ENCODE measurements around the gene FAM114A1.

Gene FAM114A1

DNA sequence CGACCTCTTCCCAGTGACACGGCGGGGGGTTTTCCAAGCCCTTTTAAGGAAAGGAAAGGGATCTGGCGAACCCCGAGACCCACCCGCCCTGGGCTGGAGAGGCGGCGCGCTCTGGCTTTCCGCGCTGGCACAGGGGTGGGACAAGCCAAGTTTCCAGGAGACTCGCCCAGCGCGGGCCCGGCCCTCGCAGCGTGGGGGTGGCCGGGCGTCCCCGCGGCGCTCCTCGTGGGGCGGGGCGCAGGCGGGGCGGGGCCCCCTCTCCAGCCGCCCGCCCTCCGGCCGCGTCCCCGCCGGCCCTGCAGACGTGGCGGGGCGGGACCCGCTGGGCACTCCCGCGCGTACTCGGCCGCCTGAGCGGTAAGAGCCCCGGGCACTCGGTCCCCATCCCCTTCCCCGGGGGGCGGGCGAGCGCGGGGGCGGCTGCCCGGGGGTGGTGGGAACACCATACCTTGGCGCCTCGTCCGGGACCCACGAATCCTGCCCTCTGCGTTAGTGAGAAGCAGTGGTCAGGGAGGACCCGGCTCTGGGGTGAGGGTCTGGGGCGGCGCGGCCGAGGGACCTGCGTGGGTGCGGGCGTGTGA is at the start of gene FAM114A1:
TSS of gene FAM114A1 (plus strand) at position 329 of the 581 bp plus-strand sequence. CDS start 10,273 bp downstream, outside the sequence.
- DNase-seq, result no peak

DNA sequence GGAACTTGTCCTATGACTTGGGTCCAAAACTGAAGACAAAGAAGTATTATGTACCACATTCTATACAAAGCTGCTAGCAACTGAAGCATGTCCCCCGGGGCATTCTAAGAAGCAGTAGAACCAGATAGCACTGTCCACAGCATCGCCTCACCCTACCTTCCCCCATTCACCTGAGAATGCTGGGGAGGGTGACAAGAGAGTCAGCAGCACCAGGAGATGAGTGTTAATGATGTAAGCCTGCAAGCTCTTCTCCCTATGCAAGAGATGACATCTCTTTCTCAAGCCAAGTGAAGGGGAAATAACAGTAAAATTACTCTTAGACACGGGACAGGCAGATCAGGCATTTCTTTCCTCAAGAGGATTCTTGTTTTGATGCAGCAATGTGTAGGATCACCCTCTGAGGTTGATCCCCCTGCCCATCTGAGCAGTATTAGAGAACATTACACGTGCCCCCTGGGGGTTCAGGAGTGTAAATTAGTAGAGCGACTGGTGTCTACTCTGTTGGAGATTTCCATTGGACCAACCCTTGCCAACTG is 49.1 kb upstream of the FAM114A1 start:
- no peak for DNase-seq

DNA sequence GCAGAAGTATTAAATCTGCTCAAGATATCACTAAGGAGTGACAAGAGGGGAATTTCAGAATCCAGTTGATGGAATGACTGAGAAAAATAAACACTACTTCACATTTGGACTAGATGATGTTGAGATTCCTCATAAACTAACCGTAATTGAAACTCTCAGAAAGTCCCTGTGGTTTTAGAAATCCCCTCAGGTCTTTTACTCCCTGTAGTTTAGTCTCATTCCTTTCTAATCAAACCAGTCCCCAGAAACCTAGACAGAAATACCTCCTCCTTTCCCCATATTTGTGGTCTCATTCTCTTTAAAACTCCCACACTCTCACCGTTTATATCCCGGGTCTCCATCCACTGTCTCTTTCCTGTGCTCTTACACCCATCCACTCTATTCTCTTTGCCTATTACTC is 48.0 kb upstream of the FAM114A1 start:
- no peak for DNase-seq

DNA sequence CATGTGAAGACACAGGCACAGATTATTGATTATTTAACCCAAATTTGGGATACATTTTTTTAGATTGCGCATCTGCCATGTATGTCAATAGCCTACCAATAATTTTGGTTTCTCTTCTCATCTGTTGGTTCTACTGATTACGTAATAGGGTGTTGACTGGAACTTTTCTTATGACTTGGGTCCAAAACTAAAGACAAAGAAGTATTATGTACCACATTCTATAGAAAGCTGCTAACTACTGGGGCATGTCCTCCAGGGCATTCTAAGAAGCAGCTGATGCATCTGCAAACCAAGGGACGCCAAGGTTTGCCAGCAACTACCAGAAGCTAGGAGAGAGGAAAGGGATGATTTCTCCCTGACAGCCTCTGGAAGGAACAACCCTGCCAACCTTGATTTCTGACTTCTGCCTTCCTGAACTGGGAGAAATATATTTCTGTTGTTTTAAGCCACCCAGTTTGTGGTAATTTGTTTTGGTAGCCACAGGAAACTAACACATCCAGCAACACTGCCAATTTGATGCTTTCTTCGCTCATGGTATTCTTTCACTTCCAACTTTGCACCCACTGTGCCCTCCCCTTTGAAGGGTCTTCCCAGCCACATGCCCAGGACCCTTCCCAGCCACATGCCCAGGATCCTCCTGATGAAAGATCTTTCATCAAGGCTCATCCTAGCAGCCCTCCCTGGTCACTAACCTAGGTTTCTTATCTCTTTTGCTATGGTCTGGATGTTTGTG is 47.1 kb upstream of the FAM114A1 start:
- no peak for DNase-seq

DNA sequence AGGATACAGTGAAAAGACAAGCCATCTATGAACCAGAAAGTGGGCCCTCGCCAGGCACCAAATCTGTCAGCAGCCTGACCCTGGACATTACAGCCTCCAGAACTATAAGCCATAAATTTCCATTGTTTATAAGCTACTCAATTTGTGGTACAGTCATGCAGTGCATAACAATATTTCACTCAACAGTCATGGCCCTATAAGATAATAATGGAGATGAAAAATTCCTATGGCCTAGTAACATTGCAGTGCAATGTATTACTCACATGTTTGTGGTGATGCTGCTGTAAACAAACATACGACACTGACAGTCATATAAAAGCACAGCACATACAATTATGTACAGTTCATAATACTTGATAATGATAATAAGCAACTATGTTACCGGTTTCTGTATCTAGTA is 45.9 kb upstream of the FAM114A1 start:
- no peak for DNase-seq

DNA sequence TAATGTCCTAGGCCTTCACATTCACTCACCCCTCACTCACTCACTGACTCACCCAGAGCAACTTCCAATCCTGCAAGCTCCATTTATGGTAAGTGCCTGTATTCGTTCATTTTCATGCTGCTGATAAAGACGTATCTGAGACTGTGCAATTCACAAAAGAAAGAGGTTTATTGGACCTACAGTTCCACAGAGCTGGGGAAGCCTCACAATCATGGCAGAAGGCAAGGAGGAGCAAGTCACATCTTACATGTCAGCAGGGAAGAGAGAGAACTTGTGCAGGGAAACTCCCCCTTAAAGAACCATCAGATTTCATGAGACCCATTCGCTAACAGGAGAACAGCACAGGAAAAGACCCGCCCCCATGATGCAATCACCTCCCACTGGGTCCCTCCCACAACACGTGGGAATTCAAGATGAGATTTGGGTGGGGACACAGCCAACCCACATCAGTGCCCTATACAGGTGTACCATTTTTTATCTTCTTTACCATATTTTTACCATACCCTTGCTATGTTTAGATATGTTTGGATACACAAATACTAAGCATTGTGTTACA is 44.8 kb upstream of the FAM114A1 start:
- no peak for DNase-seq

DNA sequence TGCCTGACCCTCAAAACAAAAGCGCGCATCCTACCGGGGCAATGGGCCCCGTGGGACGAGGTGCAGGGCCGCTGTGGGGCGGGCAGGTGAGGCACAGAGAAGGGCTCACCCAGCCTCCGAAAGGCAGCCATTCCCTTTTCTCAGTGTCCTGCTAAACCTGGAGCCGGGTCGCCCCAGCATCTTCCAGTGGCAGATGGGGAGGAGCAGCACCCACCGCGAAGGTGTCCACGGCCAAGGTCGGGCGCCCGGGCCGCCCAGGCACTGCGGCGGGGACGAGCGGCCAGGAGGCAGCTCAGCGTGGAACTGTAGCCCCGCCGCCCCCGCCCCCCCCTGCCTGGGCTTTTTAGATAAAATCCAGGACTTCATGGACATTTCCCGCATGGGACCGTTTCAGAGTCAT is 43.8 kb upstream of the FAM114A1 start:
- DNase-seq, result no peak

DNA sequence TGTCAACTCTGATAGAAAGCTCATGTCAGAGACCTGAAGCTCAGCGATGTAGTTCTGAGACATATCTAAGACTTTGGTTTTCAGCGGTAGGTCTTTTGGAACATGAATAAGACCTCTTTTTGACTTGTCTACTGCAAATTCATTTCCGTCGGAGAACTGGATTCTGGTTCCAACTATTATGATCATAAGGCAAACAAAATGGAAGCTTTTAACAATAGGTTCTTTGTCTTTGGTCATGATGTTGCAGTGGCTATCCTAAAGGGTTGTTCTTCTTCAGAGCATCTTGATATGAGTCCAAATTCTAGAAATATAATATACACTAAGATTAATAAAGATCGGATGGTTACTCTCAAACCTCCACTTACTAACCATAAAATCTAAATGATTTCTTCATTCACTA is 38.4 kb upstream of the FAM114A1 start:
- no peak for DNase-seq

DNA sequence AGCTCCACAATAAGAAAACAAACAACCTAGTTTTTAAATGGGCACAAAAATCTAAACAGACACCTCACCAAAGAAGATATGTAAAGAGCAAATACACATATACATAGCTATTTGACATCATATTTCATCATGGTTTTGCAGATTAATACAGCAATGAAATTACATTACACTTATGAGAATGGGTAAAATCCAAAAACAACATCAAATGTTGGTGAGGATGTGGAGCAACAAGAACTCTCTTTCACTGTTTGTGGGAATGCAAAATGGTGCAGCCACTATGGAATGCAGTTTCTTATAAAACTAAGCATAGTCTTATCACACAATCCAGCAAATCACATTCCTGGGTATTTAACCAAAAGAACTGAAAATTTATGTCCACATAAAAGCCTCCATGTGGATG is 36.0 kb upstream of the FAM114A1 start:
- DNase-seq, result no peak

DNA sequence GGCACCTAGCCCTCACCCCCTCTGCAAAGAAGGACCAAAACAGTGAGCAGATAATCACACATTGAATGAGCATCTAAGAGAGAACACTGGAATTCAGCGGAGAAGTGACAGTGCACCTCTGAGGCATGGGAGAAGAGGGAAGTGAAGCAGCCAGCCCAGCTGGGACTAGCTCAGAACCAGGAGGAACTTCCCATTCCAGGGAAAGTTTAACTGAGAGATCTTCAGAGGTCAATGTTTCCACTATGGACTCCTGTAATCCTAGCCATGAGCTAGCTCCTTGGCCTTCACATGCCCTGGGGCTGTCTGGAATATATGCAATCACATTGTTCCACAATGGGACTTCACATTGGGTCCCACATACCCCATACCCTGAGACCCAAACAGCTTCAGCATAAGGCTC is 35.4 kb upstream of the FAM114A1 start:
- no peak for DNase-seq

DNA sequence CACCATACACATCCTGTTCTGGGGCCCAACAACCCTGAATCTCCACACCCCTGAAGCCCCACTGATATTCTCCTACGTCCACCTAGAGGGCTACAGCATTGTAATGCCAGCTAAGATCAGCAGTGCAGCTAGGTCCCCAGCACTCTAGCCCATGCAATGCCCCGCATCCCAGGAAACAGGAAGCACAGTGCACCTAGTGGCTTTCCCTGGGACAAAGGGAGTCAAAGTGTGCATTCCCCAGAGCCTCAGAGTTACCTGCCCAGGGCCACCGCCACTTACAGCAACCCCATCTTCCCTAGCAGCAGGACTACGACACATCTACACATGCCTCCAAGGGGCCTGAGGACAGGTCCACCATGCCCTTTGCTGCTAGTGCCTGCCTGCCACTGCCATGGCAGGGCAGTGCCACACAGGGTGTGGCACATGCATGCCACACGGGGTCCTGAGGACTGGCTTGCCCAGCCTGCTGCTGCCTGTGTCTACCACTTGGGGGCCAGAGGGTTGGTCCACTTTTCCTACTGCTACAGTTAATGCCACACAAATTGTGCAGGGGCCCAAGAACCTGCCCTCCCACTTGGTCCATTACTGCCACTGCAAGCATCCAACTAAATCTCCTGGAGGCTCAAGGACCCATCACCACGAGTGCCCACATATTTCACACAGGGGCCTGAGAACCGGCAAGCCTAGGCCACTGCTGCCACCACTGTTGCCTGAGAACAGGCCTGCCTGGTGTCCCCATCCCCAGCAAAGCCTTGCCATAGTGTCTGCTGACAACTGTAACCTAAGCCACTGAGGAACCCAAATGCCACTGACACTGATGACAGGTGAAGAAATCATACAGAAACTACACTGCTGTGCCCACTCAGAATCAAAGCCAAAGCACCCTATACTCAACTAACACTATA is 34.7 kb upstream of the FAM114A1 start:
- no peak for DNase-seq

DNA sequence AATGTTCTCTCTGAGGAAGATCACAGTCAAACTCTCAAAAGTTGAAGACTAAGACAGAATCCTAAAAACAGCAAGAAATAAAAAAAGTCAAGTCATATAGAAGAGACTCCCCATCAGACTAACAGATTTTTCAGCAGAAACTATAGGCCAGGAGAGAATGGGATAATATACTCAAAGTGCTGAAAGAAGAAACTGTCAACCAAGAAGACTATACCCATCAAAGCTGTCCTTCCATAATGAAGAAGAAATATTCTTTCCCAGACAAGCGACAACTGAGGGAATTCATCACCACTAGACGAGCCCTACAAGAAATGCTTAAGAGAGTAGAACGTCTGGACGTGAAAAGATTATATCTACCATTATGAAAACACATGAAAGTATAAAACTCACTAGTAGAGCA is 33.0 kb upstream of the FAM114A1 start:
- DNase-seq, result no peak

DNA sequence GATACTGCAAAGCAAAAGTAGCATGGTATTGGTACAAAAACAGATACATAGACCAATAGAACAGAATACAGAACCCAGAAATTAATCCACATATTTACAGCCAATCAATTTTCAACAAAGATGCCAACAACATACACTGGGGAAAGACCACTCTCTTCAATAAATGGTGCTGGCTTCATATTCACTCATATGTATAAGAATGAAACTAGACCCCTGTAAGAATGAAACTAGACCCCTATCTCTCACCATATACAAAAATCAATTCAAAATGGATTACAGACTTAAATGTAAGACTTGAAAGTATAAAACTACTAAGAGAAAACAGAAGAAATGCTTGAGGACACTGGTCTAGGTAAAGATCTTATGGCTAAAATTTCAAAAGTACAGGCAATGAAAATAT is 30.3 kb upstream of the FAM114A1 start:
- no peak for DNase-seq

DNA sequence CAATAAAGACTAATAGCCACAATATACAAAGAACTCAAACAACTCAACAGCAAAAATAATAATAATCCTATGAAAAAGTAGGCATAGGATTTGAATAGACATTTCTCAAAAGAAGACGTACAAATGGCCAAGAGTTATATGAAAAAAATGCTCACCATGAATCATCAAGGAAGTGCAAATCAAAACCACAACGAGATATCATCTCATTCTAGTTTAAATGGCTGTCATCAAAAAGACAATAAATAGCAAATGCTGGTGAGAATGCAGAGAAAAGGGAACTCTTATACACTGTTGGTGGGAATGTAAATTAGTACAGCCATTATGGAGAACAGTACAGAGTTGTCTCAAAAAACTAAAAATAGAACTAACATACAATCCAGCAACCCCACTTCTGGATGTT is 29.8 kb upstream of the FAM114A1 start:
- DNase-seq, result no peak

DNA sequence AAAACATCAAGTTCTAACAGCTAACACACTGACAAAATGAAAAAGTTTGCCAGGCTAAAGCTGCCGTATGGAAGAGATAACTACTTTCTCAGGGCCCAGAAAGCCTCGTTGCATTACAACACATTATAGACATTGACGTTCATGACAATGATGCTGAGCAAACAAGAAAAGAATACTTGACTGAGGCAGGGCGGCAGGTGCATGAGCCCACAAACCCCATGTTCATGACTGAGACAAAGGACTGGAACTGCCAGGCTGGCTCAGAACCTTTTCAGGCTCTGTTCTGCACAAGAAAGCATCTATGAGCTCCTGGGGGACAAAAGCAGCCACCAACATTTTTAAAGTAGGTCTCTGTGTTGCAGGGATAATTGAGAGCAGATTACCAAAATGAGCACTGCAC is 24.6 kb upstream of the FAM114A1 start:
- no peak for DNase-seq

DNA sequence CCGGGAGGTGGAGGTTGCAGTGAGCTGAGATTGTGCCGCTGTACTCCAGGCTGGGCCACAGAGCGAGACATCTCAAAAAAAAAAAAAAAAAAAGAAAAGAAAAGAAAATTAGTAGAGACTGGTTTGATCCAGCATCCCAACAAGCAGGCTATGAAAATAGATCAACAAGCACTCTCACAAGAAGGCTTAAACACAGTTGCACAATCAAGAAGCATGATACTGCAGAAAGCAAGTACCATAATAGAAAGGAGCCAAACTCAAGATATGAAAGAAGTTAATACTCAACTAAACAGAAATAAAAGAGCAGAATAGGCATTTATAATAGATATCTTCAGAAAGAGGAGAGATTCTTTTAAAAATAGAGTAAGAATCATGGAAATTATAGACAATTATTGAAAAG is 21.6 kb upstream of the FAM114A1 start:
- no peak for DNase-seq

DNA sequence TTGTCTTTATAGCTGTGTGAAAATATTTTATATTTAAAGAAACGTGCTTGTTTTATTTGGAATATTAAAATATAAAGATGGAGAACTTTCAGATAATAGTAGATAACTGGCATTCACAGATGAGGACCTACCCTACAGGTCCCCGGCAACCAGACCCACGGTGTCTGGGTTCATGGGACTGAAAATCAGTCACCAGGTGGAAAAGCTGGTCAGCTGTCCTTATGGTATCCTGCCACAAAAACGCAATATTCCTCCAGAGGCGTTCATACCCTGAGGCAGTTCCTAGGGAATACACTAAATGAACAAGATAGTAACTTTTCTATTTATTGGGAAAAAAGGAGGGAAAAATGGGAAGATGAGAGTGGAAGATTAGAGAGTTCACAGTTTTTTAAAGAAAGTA is 12.1 kb upstream of the FAM114A1 start:
- DNase-seq, result no peak

DNA sequence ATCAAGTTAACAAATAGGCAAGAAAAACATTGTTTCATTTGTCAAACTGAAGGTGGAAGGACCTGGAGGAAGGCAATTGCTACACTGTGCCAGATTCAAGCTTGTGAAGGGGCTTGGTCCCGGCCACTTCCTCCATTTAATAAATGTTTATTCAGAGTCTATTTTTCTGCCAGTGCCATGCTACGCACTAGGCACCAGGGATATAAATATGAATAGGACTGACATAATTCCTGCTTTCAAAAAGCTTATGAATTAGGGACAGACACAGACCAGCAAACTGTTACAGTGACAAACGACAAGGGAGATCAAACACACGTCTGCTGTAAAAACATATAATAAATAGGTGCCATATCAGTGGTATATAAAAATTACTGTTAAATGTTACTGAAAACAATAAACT is 11.6 kb upstream of the FAM114A1 start:
- no peak for DNase-seq

DNA sequence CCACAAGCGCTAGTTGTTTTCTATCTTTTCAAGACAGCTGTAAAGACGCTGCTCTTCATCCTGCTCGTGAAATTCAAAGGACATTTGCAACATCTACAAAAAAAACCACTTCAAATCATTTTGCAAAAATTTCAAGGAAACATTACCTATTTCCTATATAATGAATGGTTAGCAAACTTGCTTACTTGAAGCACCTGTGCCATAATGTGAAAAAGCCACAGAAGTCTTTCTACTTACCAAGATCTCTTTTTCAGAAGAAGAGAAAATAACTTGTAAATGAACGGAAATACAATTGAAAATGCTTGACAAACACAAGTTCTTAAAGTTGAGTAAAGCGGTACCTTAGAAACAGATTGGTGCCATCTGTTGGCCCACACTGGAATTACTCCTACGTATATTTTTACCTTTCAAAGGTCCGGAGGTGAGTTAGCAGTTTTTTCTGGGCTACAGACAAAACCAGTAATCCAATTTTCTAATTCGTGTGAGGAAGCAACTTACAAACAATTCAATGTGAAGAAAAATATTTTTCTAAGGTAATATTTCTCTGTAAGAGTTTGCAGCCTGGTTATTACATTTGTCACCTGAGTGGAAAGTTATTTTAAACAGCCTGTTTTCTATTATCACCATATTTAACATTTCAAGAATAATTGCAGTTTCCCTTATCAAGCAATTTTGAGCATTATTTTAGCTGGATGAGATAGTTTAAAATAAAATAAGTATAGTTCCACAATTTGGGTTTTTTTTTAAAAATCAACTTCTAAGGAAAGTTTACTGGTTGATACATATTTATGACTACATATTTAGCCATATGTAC is 10.9 kb upstream of the FAM114A1 start, which contains the start of gene TLR6:
TSS of gene TLR6 (minus strand) at position 294 of the 814 bp plus-strand sequence. CDS start 27,344 bp downstream, outside the sequence.
- DNase-seq, result no peak

DNA sequence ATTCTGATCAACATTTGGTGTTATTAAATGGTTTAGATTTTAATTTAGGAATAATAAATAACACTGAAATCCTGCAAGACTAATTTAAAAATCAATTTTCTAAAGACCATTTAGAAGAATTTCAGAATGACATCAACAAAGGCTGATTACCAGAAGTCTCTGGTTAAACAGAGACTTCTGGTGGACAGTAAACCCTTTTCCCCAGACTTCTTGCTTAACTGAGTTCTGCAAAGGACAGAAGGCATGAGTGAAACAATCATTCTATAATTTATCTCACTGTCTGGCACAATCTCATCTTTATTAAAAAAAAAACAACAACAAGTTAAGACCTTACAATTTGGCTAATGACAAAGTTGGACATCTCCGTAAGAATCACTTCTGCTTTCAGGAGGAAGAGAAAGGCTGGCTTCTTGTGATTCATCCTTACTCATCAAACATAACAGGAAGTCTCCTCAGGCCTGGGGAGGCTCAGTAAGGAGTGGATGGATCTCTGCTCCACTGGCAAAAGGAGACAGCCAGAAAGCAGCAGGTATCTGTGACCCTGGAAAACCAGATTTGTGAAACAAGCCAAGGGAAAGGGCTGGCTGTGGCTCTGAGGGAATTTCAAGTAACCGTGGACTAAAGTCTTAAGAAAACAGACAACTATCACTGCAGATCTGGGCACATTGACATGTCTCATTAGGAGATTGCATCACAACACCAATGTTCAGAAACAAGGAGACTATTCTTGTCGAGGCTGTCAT is 10.1 kb upstream of the FAM114A1 start:
- no peak for DNase-seq

DNA sequence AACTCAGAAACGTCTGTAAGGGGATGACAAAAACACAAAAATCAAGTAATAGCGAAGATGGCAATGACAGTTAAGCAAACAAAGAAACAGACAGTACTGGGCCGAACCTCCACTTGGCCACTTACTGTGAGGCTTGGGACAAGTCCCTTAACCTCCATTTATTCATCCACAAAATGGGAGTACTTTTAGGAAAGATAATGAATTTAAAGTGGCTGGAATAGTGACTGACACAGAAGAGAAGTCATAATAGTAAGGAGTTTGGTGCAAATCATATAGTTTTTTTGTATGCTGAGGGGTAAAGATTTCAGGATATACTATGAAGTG is 9.5 kb upstream of the FAM114A1 start:
- no peak for DNase-seq

DNA sequence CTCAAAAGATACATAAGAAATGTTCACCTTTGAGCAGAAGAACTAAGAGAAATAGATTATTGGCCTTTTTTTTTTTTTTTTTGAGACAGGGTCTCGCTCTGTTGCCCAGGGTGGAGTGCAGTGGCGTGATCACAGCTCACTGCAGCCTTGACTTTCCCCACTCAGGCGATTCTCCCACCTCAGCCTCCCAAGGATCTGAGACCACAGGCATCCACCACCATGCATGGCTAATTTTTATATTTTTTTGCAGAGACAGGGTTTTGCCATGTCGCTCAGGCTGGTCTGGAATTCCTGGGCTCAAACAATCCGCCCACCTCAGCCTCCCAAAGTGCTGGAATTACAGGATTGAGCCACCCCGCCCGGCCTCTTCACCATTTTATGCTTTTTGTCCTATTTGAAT is 8.1 kb upstream of the FAM114A1 start:
- DNase-seq, result no peak
